Ishikawa (cell line): Measurements from ENCODE around the gene SETX.

Source experiments
- MAX ChIP-seq: IDR thresholded peaks from 2 replicates; pipeline ENCODE4 v1.6.1; 2012
- TAF1 ChIP-seq: IDR thresholded peaks from 2 replicates; pipeline ENCODE4 v1.6.1; 2012; ENCODE audit warnings: low read depth, mild to moderate bottlenecking

GRCh38 chr9:132351404-132352045, 3.3 kb downstream of the SETX start:
- TF ChIP-seq TAF1 (no peak), MAX (no peak)
